ENCODE measurements around the gene MSMO1. TPM values are rescaled to one million over a fixed set of nuclear protein-coding genes. Genes with fewer than 3 reads are reported as not detected.

Gene MSMO1
- total RNA-seq, 3 donors from 2014 or later: 11.8 to 35.3 (median 24.6) TPM

DNA sequence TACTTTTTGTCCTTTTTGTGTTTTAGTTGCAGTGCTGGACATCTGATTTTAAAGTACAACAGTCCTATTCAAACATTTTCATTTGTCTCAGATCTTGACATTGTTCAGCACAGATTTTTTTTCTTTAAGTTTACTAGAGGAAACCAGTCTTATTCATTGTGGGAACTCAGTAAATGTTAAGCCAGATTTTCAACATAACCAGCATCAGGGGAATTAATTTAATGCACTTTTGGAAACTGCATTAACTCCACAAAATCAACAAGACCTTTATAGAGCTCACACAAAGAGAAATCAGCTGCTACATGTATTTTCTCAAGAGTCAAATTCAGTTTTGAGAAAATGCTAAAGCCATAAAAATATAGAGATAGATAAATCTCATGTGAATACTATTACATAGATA lies 61.3 kb downstream of the MSMO1 start:
- intact Hi-C loops (cut with DNase I; ENCODE audit: low total_unique reads): no loop called here
- Histone ChIP-seq H3K9me3 (no peaks in the 10 kb centered on the region), H3K27ac (no peak overlapping the region), H3K4me1 (no peaks in the 10 kb centered on the region), H3K4me3 (no peak overlapping the region), H3K27me3 (no peaks in the 10 kb centered on the region), H3K36me3 (no peaks in the 10 kb centered on the region)
- TF ChIP-seq, protein P1, sequence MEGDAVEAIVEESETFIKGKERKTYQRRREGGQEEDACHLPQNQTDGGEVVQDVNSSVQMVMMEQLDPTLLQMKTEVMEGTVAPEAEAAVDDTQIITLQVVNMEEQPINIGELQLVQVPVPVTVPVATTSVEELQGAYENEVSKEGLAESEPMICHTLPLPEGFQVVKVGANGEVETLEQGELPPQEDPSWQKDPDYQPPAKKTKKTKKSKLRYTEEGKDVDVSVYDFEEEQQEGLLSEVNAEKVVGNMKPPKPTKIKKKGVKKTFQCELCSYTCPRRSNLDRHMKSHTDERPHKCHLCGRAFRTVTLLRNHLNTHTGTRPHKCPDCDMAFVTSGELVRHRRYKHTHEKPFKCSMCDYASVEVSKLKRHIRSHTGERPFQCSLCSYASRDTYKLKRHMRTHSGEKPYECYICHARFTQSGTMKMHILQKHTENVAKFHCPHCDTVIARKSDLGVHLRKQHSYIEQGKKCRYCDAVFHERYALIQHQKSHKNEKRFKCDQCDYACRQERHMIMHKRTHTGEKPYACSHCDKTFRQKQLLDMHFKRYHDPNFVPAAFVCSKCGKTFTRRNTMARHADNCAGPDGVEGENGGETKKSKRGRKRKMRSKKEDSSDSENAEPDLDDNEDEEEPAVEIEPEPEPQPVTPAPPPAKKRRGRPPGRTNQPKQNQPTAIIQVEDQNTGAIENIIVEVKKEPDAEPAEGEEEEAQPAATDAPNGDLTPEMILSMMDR (IDR thresholded peaks at IDR 0.05): no peak
- TF ChIP-seq POLR2AphosphoS5 (IDR thresholded peaks at IDR 0.05): no peak
- no peak for TF ChIP-seq POLR2A (IDR thresholded peaks at IDR 0.05)
- no peak for DNase-seq (ENCODE audit: low spot score in 2 of 2)

Other genes with a start within 250 kb of the MSMO1 start
- 10 to 100 TPM; 11.5 to 31.2 (median 20.5) TPM for gene TMEM192, start 214.8 kb upstream of the MSMO1 start, total RNA-seq
- 10 to 100 TPM; 20.2 to 60.4 (median 38.0) TPM for gene KLHL2, start 120.1 kb upstream of the MSMO1 start, total RNA-seq
- 100 to 1,000 TPM; 106 to 129 (median 114) TPM for gene CPE, start 51.3 kb downstream of the MSMO1 start, total RNA-seq